ENCODE data around the gene TGIF2.

DNA sequence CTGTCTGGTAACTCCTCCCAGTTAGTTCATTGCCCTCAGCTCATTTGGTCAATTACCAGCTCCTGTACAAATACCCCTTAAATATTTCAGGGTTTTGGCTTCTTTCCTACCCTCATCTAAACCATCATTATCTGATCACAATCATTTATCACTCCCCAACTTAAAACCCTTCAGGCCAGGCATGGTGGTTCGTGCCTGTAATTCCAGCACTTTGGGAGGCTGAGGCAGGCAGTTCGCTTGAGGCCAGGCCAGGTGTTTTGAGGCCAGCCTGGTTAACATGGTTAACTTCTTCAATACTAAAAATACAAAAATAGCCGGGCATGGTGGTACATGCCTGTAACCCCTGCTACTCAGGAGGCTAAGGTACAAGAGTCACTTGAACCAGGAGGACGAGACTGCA lies 9.4 kb downstream of the TGIF2 start:
- no peak for TF ChIP-seq EZH2 (IDR thresholded peaks at IDR 0.05; ENCODE audit: borderline replicate concordance, low read length)
- TF ChIP-seq, protein P1, sequence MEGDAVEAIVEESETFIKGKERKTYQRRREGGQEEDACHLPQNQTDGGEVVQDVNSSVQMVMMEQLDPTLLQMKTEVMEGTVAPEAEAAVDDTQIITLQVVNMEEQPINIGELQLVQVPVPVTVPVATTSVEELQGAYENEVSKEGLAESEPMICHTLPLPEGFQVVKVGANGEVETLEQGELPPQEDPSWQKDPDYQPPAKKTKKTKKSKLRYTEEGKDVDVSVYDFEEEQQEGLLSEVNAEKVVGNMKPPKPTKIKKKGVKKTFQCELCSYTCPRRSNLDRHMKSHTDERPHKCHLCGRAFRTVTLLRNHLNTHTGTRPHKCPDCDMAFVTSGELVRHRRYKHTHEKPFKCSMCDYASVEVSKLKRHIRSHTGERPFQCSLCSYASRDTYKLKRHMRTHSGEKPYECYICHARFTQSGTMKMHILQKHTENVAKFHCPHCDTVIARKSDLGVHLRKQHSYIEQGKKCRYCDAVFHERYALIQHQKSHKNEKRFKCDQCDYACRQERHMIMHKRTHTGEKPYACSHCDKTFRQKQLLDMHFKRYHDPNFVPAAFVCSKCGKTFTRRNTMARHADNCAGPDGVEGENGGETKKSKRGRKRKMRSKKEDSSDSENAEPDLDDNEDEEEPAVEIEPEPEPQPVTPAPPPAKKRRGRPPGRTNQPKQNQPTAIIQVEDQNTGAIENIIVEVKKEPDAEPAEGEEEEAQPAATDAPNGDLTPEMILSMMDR (IDR thresholded peaks at IDR 0.05; ENCODE audit: low read length) = no peak
